OCI-LY7 (cell line): ENCODE data around the gene TNPO2. TPM values are rescaled to one million over a fixed set of nuclear protein-coding genes. Genes with fewer than 3 reads are reported as not detected.

Experiments used
- BruUV-seq: library from RNA; stranded (reverse); fragments of 400-500 nt; replicated peaks from 2 replicates; lab custom pipeline; 2021; lab: Mats Ljungman, UMichigan
- CTCF ChIA-PET: fragments of 300-600 bp; sonication (Branson Sonifier 250); formaldehyde crosslinking; loops from one replicate; lab custom pipeline; 2022; ENCODE audit warnings: antibody characterized with exemption; ENCODE audit not compliant: unreplicated experiment; lab: Charles Lee
- POLR2A ChIA-PET: fragments of 300-600 bp; sonication (Branson Sonifier 250); formaldehyde crosslinking; loops from one replicate; lab custom pipeline; 2022; ENCODE audit warnings: antibody characterized with exemption; lab: Charles Lee
- DNase-seq: peaks from one replicate; pipeline ENCODE4 v3.0.0-alpha.2; 2015; ENCODE audit warnings: low spot score
- H2AFZ ChIP-seq: fragments of 200-600 bp; sonication (generic), shearing (Covaris generic); 2 replicates; pipeline ENCODE4 v1.6.1; 2014; ENCODE audit warnings: mild to moderate bottlenecking, antibody characterized with exemption, low read length, moderate library complexity
- H3K27ac ChIP-seq: fragments of 200-600 bp; sonication (generic); 2 replicates; pipeline ENCODE4 v1.5.1; 2014; ENCODE audit warnings: mixed run types, low read depth, mild to moderate bottlenecking, moderate library complexity, low read length, inconsistent platforms; ENCODE audit not compliant: poor library complexity, severe bottlenecking
- H3K36me3 ChIP-seq: fragments of 200-600 bp; sonication (generic); 2 replicates; pipeline ENCODE4 v1.6.1; 2014; ENCODE audit warnings: mild to moderate bottlenecking, antibody characterized with exemption, low read length, moderate library complexity, mixed read lengths; ENCODE audit not compliant: insufficient read depth
- H3K4me1 ChIP-seq: fragments of 200-600 bp; sonication (generic); 2 replicates; pipeline ENCODE4 v1.5.1; 2014; ENCODE audit warnings: mild to moderate bottlenecking, low read length; ENCODE audit not compliant: insufficient read depth, poor library complexity, severe bottlenecking
- H3K4me2 ChIP-seq: fragments of 200-600 bp; sonication (generic); 2 replicates; pipeline ENCODE4 v1.6.1; 2014; ENCODE audit warnings: mild to moderate bottlenecking, low read length
- H3K4me3 ChIP-seq: fragments of 200-600 bp; sonication (generic); 2 replicates; pipeline ENCODE4 v1.5.1; 2014; ENCODE audit warnings: mild to moderate bottlenecking, low read depth, low read length; ENCODE audit not compliant: poor library complexity, severe bottlenecking
- H3K79me2 ChIP-seq: fragments of 200-600 bp; sonication (generic); 2 replicates; pipeline ENCODE4 v1.6.1; 2016; ENCODE audit warnings: low read depth, mild to moderate bottlenecking, low read length, moderate library complexity, mixed read lengths; ENCODE audit not compliant: insufficient read depth
- H3K9me2 ChIP-seq: fragments of 200-600 bp; sonication (generic); 2 replicates; pipeline ENCODE4 v1.6.1; 2016; ENCODE audit warnings: mild to moderate bottlenecking, low read length, mixed read lengths; ENCODE audit not compliant: insufficient read depth
- H3K9me3 ChIP-seq: fragments of 200-600 bp; sonication (generic); 2 replicates; pipeline ENCODE4 v1.6.1; 2014; ENCODE audit warnings: mild to moderate bottlenecking, mixed run types, low read length, mixed read lengths
- H4K20me1 ChIP-seq: fragments of 200-600 bp; sonication (generic); 2 replicates; pipeline ENCODE4 v1.6.1; 2014; ENCODE audit warnings: mild to moderate bottlenecking, antibody characterized with exemption, low read length, moderate library complexity, mixed read lengths; ENCODE audit not compliant: insufficient read depth
- EZH2phosphoT487 ChIP-seq: fragments of 200-600 bp; sonication (generic); IDR thresholded peaks from 2 replicates; pipeline ENCODE4 v1.6.1; 2018; ENCODE audit warnings: low read depth, borderline replicate concordance, mild to moderate bottlenecking, mixed run types, antibody characterized with exemption, low read length, moderate library complexity, mixed read lengths
- intact Hi-C: fragments of 100-400 bp; cut with micrococcal nuclease; formaldehyde crosslinking; loops from one replicate; pipeline ENCODE4 v1.10.0; 2022; ENCODE audit not compliant: unreplicated experiment
- total RNA-seq, 2 experiments: library from RNA; depleted of rRNA in 1 of 2; stranded (reverse); fragments of >200 nt in 1 of 2; shearing (Covaris generic) in 1 of 2; gene quantifications; 2 replicates each; pipeline ENCODE4 v1.2.3, GENCODE V29; 2014 to 2022
- TF ChIP-seq, protein P1 (sequence below): fragments of 200-600 bp; sonication (generic); conservative IDR thresholded peaks from 2 replicates; pipeline ENCODE4 v1.5.1; 2014; ENCODE audit warnings: mild to moderate bottlenecking, antibody characterized with exemption, low read length, moderate library complexity, mixed read lengths

TNPO2 gene
- total RNA-seq, 2 experiments from 2014 or later, result 47.3 to 120 TPM

DNA sequence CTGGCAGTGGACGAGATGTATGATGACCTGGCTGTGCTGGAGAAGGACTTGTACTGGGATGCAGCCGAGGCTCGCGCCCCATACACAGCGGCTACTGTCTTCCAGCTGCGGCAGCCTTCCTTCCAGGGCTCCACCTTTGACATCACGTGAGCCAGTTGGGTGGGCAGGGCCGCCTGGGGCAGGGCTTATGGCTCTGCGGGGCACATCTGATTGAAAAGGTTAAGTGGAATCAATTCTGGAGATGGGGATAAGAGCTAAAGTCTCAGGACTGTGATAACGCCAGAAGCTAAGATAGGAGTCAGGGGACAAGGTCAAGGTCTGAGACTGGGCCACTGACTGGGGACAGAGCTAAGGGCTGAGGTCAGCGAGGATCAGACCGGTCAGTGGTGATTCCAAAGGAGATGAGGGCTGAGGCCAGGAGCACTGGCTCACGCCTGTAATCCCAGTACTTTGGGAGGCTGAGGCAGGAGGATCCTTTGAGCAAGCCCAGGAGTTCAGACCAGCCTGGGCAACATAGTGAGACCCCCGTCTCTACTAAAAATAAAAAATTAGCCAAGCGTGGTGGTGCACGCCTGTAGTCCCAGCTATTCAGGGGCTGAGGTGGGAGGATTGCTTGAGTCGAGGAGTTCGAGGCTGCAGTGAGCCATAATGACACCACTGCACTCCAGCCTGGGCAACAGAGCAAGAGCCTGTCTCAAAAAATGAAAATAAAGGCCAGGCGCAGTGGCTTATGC, 32.6 kb upstream of the TNPO2 start:
- Histone ChIP-seq H3K4me1 (no peaks in the 10 kb centered on the region), H3K36me3 (no peaks in the 10 kb centered on the region), H3K9me3 (no peaks in the 10 kb centered on the region), H2AFZ (no peak overlapping the region), H3K4me2 (no peak overlapping the region), H3K79me2 (no peaks in the 10 kb centered on the region), H3K27ac (no peak overlapping the region), H4K20me1 (no peaks in the 10 kb centered on the region), H3K4me3 (no peak overlapping the region), H3K9me2 (no peaks in the 10 kb centered on the region)
- TF ChIP-seq EZH2phosphoT487, result no peak
- TF ChIP-seq, protein P1, sequence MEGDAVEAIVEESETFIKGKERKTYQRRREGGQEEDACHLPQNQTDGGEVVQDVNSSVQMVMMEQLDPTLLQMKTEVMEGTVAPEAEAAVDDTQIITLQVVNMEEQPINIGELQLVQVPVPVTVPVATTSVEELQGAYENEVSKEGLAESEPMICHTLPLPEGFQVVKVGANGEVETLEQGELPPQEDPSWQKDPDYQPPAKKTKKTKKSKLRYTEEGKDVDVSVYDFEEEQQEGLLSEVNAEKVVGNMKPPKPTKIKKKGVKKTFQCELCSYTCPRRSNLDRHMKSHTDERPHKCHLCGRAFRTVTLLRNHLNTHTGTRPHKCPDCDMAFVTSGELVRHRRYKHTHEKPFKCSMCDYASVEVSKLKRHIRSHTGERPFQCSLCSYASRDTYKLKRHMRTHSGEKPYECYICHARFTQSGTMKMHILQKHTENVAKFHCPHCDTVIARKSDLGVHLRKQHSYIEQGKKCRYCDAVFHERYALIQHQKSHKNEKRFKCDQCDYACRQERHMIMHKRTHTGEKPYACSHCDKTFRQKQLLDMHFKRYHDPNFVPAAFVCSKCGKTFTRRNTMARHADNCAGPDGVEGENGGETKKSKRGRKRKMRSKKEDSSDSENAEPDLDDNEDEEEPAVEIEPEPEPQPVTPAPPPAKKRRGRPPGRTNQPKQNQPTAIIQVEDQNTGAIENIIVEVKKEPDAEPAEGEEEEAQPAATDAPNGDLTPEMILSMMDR, result no peak
- BruUV-seq, result no TSS peak
- intact Hi-C loops, result loop anchor here (2.0 kb wide), 1 partner anchor 40 kb away; no protein-coding TSS in a partner anchor
- CTCF ChIA-PET, result no interaction called here
- DNase-seq, result no peak
- POLR2A ChIA-PET, result interaction anchor here (0.6 kb wide), 1 partner anchor 13 kb away, joined by 4 read pairs; no protein-coding TSS in a partner anchor

DNA sequence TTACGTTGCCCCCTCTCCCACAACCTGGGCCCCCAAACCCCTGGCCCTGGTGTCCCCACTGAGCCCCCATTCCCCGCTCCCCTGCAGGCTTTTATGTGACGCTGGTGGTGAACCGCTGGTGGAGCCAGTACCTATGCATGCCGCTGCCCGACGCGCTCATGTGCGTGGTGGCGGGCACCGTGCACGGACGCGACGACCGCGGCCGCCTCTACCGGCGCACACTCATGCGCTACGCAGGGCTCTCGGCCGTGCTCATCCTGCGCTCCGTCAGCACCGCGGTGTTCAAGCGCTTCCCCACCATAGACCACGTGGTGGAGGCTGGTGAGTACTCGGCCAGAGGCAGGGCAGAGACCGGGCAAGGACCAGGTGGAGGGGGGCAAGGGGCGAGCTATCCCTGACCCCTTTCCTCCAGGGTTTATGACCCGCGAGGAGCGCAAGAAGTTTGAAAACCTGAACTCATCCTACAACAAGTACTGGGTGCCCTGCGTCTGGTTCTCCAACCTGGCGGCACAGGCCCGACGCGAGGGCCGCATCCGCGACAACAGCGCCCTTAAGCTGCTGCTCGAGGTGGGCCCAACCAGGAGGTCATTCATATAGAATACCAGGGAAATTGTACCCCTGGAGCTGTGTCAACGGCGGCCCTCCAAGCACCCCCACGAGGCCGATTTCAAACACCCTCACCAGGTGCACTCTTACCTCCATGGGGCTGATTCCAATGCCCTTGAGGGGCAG, 30.9 kb upstream of the TNPO2 start:
- H3K79me2 ChIP-seq, result no peaks in the 10 kb centered on the region
- POLR2A ChIA-PET, result interaction anchor here (0.6 kb wide), 1 partner anchor 19 kb away, joined by 3 read pairs; no protein-coding TSS in a partner anchor
- H2AFZ ChIP-seq, result no peak overlapping the region
- no peak for DNase-seq
- H4K20me1 ChIP-seq, result no peaks in the 10 kb centered on the region
- CTCF ChIA-PET, result no interaction called here
- no TSS peak for BruUV-seq
- no peaks in the 10 kb centered on the region for H3K9me2 ChIP-seq
- no peak overlapping the region for H3K4me3 ChIP-seq
- TF ChIP-seq, protein P1, result no peak
- TF ChIP-seq EZH2phosphoT487, result no peak
- no peaks in the 10 kb centered on the region for H3K9me3 ChIP-seq
- H3K27ac ChIP-seq, result no peak overlapping the region
- H3K36me3 ChIP-seq, result no peaks in the 10 kb centered on the region
- intact Hi-C loops, result no loop called here
- no peak overlapping the region for H3K4me2 ChIP-seq
- no peaks in the 10 kb centered on the region for H3K4me1 ChIP-seq
